ENCODE measurements around the gene ETV4. TPM values are rescaled to one million over a fixed set of nuclear protein-coding genes. Genes with fewer than 3 reads are reported as not detected.

The ETV4 gene
- total and polyA plus RNA-seq, 2 experiments from 2014 or later: 2.8 to 3.5 TPM

DNA sequence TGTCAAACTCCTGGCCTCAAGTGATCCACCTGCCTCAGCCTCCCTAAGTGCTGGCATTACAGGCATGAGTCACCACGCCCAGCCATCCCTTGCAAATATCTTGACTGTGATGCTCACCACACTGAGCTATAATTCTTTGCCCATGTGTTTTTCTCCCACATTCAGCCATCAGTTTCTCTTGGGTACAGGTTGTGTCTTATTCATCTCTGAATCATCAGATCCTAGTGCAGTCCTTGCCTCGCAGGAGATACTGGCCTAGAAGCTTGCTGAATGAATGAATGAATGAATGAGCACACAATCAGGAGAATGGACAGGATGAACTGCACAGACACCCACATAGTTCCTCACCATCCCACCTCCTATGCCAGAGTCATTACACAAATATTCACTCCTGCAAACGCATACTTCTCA is 24.4 kb upstream of the ETV4 start:
- 2 to 6% methylated on average over 3 of the region's 3 CpGs for WGBS, 2 experiments (ENCODE audit: low coverage in 1 of 2, low lambda C conversion rate in 2 of 2, missing lambda C conversion rate in 2 of 2)
- in situ Hi-C loops (cut with MboI): no loop called here

DNA sequence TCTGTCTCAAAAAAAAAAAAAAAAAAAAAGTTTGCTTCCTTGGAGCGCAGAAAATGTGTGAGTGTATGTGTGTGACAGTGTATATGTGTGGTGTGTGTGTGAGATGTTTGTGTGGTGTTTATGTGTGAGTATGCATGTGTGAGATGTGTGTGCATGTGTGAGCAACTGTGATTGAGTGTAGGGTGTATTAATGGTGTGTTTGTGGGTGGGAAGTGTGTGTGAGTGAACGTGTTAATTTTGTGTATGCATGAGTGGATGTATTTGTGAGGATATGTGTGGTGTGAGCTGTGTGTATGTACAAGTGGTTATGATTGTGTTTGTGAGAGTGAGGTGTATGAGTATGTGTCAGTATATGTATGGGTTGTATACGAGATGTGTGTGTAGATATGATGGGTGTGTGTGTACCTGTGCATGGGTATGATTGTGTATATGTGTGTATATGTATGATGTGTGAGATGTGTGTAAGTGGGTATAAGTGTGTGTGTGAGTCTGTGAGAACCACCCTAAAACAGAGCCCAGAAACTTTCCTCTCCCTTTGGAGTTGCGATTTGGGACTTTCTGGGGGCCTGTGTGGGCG is 22.5 kb upstream of the ETV4 start:
- Histone ChIP-seq H3K79me2 (ENCODE audit: insufficient read depth) (no peaks in the 10 kb centered on the region), H3K36me3 (ENCODE audit: low read depth) (no peaks in the 10 kb centered on the region), H2AFZ (no peak overlapping the region), H3K4me1 (ENCODE audit: insufficient read depth) (peaks cover 9% of the 10 kb centered on the region), H3K9me3 (ENCODE audit: low read depth) (no peaks in the 10 kb centered on the region), H3K27ac (no peak overlapping the region), H3K9me2 (ENCODE audit: insufficient read depth) (no peaks in the 10 kb centered on the region), H3K27me3 (replicated peaks; ENCODE audit: insufficient read depth) (no peaks in the 10 kb centered on the region), H3K4me2 (ENCODE audit: unreplicated experiment) (no peak overlapping the region), H3K9ac (no peak overlapping the region), H3K4me3 (no peak overlapping the region), H4K20me1 (ENCODE audit: insufficient read depth) (no peaks in the 10 kb centered on the region), H3F3A (ENCODE audit: insufficient read depth) (peaks cover 16% of the 10 kb centered on the region)
- in situ Hi-C loops (cut with MboI): no loop called here
- WGBS, 2 experiments (ENCODE audit: low coverage in 1 of 2, low lambda C conversion rate in 2 of 2, missing lambda C conversion rate in 2 of 2): 89 to 91% methylated on average over 5 of the region's 5 CpGs
- no peak for DNase-seq
- TF ChIP-seq EZH2phosphoT487 (IDR thresholded peaks at IDR 0.05; ENCODE audit: insufficient read depth, low read depth): no peak
- TF ChIP-seq EZH2 (IDR thresholded peaks at IDR 0.05; ENCODE audit: insufficient read depth, poor library complexity, severe bottlenecking): no peak

More for the DNA sequence above, 24.4 kb upstream of the ETV4 start:
- no peak overlapping the region for H3K9ac ChIP-seq
- no peak overlapping the region for H3K27ac ChIP-seq
- no peaks in the 10 kb centered on the region for H3K9me3 ChIP-seq (ENCODE audit: low read depth)
- no peak overlapping the region for H3K4me3 ChIP-seq
- no peak overlapping the region for H3K4me2 ChIP-seq (ENCODE audit: unreplicated experiment)
- H2AFZ ChIP-seq: no peak overlapping the region
- H3K79me2 ChIP-seq (ENCODE audit: insufficient read depth): no peaks in the 10 kb centered on the region
- peaks cover 16% of the 10 kb centered on the region for H3F3A ChIP-seq (ENCODE audit: insufficient read depth)
- peaks cover 9% of the 10 kb centered on the region for H3K4me1 ChIP-seq (ENCODE audit: insufficient read depth)
- no peaks in the 10 kb centered on the region for H3K36me3 ChIP-seq (ENCODE audit: low read depth)
- H4K20me1 ChIP-seq (ENCODE audit: insufficient read depth): no peaks in the 10 kb centered on the region
- H3K27me3 ChIP-seq (replicated peaks; ENCODE audit: insufficient read depth): no peaks in the 10 kb centered on the region
- H3K9me2 ChIP-seq (ENCODE audit: insufficient read depth): no peaks in the 10 kb centered on the region
- no peak for TF ChIP-seq EZH2phosphoT487 (IDR thresholded peaks at IDR 0.05; ENCODE audit: insufficient read depth, low read depth)
- no peak for TF ChIP-seq EZH2 (IDR thresholded peaks at IDR 0.05; ENCODE audit: insufficient read depth, poor library complexity, severe bottlenecking)
- peak; percentile 86 for DNase-seq

DNA sequence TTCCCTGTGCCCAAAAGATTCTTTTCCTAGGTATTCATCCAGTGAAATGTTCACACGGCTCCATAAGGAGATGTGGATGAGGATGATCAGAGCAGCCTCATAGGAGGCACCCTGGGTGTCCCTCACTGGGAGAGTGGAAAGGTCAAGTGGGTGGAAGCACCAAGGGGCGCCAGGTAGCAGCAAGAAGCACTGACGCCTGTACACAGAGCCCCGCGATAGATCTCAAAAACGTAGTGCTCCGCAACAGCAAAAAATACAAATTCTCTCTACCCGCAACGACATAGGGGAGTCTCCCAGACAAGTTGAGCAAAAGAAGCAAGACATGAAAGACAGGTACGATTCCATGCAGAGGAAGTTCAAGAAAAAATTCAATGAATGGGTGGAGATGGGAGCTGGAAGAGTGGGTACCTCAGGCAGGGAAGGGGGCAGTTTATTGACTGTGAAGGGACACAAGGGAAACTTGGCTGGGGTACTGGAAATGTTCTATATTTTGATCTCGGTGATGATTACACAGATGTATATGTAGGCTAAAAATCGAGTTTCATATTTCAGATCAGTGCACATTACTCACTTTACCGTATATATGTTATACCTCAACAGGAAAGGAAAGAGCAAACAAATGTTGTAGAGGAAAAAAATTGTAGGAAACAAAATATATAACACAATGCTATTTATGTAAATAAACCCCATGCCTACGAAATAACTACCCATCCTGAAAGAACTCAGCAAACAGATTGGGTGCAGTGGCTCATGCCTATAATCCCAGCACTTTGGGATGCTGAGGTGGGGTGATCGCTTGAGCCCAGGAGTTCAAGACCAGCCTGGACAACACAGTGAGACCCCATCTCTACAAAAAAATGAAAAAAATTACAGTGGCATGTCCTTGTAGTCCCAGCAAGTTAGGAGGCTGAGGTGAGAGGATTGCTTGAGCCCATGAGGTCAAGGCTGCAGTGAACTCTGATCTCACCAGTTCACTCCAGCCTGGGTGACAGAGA is 17.8 kb upstream of the ETV4 start:
- Histone ChIP-seq H3K27me3 (replicated peaks; ENCODE audit: insufficient read depth) (no peaks in the 10 kb centered on the region; the same call in 1 of the 2 replicates), H3K4me1 (ENCODE audit: insufficient read depth) (no peaks in the 10 kb centered on the region), H3K27ac (no peak overlapping the region), H3K4me3 (no peak overlapping the region), H3K9me3 (ENCODE audit: low read depth) (no peaks in the 10 kb centered on the region), H4K20me1 (ENCODE audit: insufficient read depth) (no peaks in the 10 kb centered on the region), H3K9ac (no peak overlapping the region), H3K4me2 (ENCODE audit: unreplicated experiment) (no peak overlapping the region), H3K9me2 (ENCODE audit: insufficient read depth) (no peaks in the 10 kb centered on the region), H3K79me2 (ENCODE audit: insufficient read depth) (no peaks in the 10 kb centered on the region), H3K36me3 (ENCODE audit: low read depth) (no peaks in the 10 kb centered on the region), H2AFZ (no peak overlapping the region), H3F3A (ENCODE audit: insufficient read depth) (no peaks in the 10 kb centered on the region)
- no peak for DNase-seq
- 74 to 84% methylated on average over 15 of the region's 15 CpGs for WGBS, 2 experiments (ENCODE audit: low coverage in 1 of 2, low lambda C conversion rate in 2 of 2, missing lambda C conversion rate in 2 of 2)
- TF ChIP-seq EZH2 (IDR thresholded peaks at IDR 0.05; ENCODE audit: insufficient read depth, poor library complexity, severe bottlenecking): no peak
- in situ Hi-C loops (cut with MboI): no loop called here

DNA sequence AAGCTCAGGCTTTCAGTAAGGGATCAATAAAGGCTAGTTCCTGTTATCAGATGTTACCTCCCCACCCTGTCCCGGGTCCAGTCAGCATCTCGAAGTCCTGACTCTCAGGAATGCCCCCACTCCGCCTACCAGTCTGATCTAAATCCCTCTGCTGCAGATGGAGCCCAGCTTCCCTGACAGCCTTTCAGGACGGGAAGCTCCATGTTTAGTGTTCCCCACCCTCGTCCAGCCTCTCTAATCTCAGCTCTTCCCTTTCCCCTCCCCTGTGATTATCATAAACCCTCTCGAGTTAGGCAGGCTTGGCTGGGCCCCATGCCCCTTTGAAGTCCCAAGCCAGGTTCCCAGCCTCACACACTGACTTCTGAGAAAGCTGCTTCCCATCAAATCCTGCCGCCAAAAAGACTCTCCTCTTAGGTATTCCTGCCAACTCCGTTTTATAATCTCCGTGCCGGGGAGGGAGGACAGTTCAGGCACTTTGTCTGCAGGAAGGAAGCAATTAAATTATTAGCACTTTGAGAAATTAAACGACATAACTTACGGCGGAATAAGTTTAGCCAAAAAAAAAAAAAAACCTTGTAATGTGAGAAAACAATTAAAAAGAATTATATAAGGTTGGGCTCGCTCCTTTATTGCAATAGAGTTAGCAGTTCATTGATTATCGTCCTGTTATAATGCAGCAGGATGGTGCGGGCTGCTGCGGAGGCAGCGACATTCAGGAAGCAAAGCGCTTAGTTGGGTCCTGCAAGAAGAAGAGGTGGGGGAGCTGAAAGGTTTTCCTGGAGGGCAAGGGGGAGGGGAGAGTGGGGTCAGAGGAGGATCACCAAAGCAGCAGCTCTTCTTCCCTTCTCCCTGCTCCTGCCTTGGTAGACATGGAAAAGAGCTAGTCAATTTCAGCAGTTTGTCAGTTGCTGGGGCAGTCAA is 16.8 kb upstream of the ETV4 start:
- H3K9ac ChIP-seq: no peak overlapping the region
- H3K9me3 ChIP-seq (ENCODE audit: low read depth): no peaks in the 10 kb centered on the region
- no peaks in the 10 kb centered on the region for H3K36me3 ChIP-seq (ENCODE audit: low read depth)
- no peaks in the 10 kb centered on the region for H3K4me1 ChIP-seq (ENCODE audit: insufficient read depth)
- no peaks in the 10 kb centered on the region for H4K20me1 ChIP-seq (ENCODE audit: insufficient read depth)
- in situ Hi-C loops (cut with MboI): no loop called here
- H3K27me3 ChIP-seq (replicated peaks; ENCODE audit: insufficient read depth): no peaks in the 10 kb centered on the region; the same call in 1 of the 2 replicates
- DNase-seq: no peak
- H3K4me3 ChIP-seq: no peak overlapping the region
- H3F3A ChIP-seq (ENCODE audit: insufficient read depth): no peaks in the 10 kb centered on the region
- 13 to 15% methylated on average over 19 of the region's 19 CpGs for WGBS, 2 experiments (ENCODE audit: low coverage in 1 of 2, low lambda C conversion rate in 2 of 2, missing lambda C conversion rate in 2 of 2)
- H3K9me2 ChIP-seq (ENCODE audit: insufficient read depth): no peaks in the 10 kb centered on the region
- no peaks in the 10 kb centered on the region for H3K79me2 ChIP-seq (ENCODE audit: insufficient read depth)
- no peak overlapping the region for H3K27ac ChIP-seq
- peak overlapping the region; percentile 23; the same call in 1 of the 2 replicates for H2AFZ ChIP-seq
- TF ChIP-seq EZH2phosphoT487 (IDR thresholded peaks at IDR 0.05; ENCODE audit: insufficient read depth, low read depth): no peak
- TF ChIP-seq EZH2 (IDR thresholded peaks at IDR 0.05; ENCODE audit: insufficient read depth, poor library complexity, severe bottlenecking): no peak
- H3K4me2 ChIP-seq (ENCODE audit: unreplicated experiment): no peak overlapping the region
